ENCODE results near the gene IGLL5.

The IGLL5 gene

GRCh38 chr22:22888571-22889353 is 1.1 kb downstream of the IGLL5 start:
- no peak overlapping the region for H3K18ac ChIP-seq (ENCODE audit: low read depth in 1 of 2, low read length in 2 of 2)
- WGBS = 64% methylated on average over 13 of the region's 13 CpGs

GRCh38 chr22:22890085-22890484 is 2.5 kb downstream of the IGLL5 start:
- Histone ChIP-seq H3K4ac (ENCODE audit: low read depth in 1 of 2, low read length in 2 of 2) (no peak overlapping the region), H2BK15ac (ENCODE audit: low read depth, poor library complexity, severe bottlenecking) (no peak overlapping the region), H3K9me3 (ENCODE audit: control insufficient read depth, low read length) (no peaks in the 10 kb centered on the region), H4K91ac (ENCODE audit: low read length) (no peak overlapping the region), H3K18ac (ENCODE audit: low read depth in 1 of 2, low read length in 2 of 2) (no peak overlapping the region), H3K79me1 (replicated peaks; ENCODE audit: low read length, poor library complexity, severe bottlenecking) (no peaks in the 10 kb centered on the region), H3K4me3 (ENCODE audit: insufficient read depth in 1 of 2, low read depth in 1 of 2, low read length in 2 of 2) (no peak overlapping the region), H2AK5ac (ENCODE audit: low read length, severe bottlenecking) (no peak overlapping the region), H3K36me3 (ENCODE audit: control insufficient read depth in 1 of 2, insufficient read depth in 2 of 2, low read depth in 1 of 2, low read length in 2 of 2) (no peaks in the 10 kb centered on the region), H3K14ac (ENCODE audit: low read length in 2 of 2) (no peak overlapping the region), H2BK5ac (ENCODE audit: low read depth, low read length, poor library complexity, severe bottlenecking) (no peak overlapping the region), H2AFZ (ENCODE audit: low read depth, low read length) (no peak overlapping the region), H3K27ac (ENCODE audit: low read length, poor library complexity, severe bottlenecking) (no peak overlapping the region), H3K9ac (ENCODE audit: low read length) (no peak overlapping the region), H3K27me3 (ENCODE audit: control insufficient read depth in 1 of 2, insufficient read depth in 1 of 2, low read length in 2 of 2) (peaks cover 3 to 87% of the 10 kb centered on the region in 2 experiments), H2BK120ac (ENCODE audit: low read depth, low read length) (no peak overlapping the region), H3K4me1 (ENCODE audit: control insufficient read depth, insufficient read depth, low read depth, low read length) (no peaks in the 10 kb centered on the region), H3K4me2 (ENCODE audit: low read length, poor library complexity, severe bottlenecking) (no peak overlapping the region), H4K8ac (ENCODE audit: low read length) (no peak overlapping the region), H3K23ac (ENCODE audit: low read length in 2 of 2) (no peak overlapping the region), H2BK12ac (ENCODE audit: low read length in 2 of 2) (no peak overlapping the region)
- DNase-seq = no peak

More at GRCh38 chr22:22888571-22889353, 1.1 kb downstream of the IGLL5 start:
- no peak overlapping the region for H3K9ac ChIP-seq (ENCODE audit: low read length)
- H3K4me3 ChIP-seq (ENCODE audit: insufficient read depth in 1 of 2, low read depth in 1 of 2, low read length in 2 of 2) = no peak overlapping the region
- H3K23ac ChIP-seq (ENCODE audit: low read length in 2 of 2) = no peak overlapping the region
- no peak overlapping the region for H2BK12ac ChIP-seq (ENCODE audit: low read length in 2 of 2)
- no peak overlapping the region for H2BK5ac ChIP-seq (ENCODE audit: low read depth, low read length, poor library complexity, severe bottlenecking)
- no peak for DNase-seq
- H3K27me3 ChIP-seq (ENCODE audit: control insufficient read depth in 1 of 2, insufficient read depth in 1 of 2, low read length in 2 of 2) = peaks cover 5 to 85% of the 10 kb centered on the region in 2 experiments
- H4K91ac ChIP-seq (ENCODE audit: low read length) = no peak overlapping the region
- H2AK5ac ChIP-seq (ENCODE audit: low read length, severe bottlenecking) = no peak overlapping the region
- H2BK120ac ChIP-seq (ENCODE audit: low read depth, low read length) = no peak overlapping the region
- H3K4ac ChIP-seq (ENCODE audit: low read depth in 1 of 2, low read length in 2 of 2) = no peak overlapping the region
- no peak overlapping the region for H3K14ac ChIP-seq (ENCODE audit: low read length in 2 of 2)
- no peaks in the 10 kb centered on the region for H3K4me1 ChIP-seq (ENCODE audit: control insufficient read depth, insufficient read depth, low read depth, low read length)
- H3K27ac ChIP-seq (ENCODE audit: low read length, poor library complexity, severe bottlenecking) = no peak overlapping the region
- no peak overlapping the region for H3K4me2 ChIP-seq (ENCODE audit: low read length, poor library complexity, severe bottlenecking)
- no peaks in the 10 kb centered on the region for H3K79me1 ChIP-seq (replicated peaks; ENCODE audit: low read length, poor library complexity, severe bottlenecking)
- H2BK15ac ChIP-seq (ENCODE audit: low read depth, poor library complexity, severe bottlenecking) = no peak overlapping the region
- no peak overlapping the region for H2AFZ ChIP-seq (ENCODE audit: low read depth, low read length)
- no peaks in the 10 kb centered on the region for H3K9me3 ChIP-seq (ENCODE audit: control insufficient read depth, low read length)
- no peaks in the 10 kb centered on the region for H3K36me3 ChIP-seq (ENCODE audit: control insufficient read depth in 1 of 2, insufficient read depth in 2 of 2, low read depth in 1 of 2, low read length in 2 of 2)
- H4K8ac ChIP-seq (ENCODE audit: low read length) = no peak overlapping the region

GRCh38 chr22:22891139-22891621 is 3.6 kb downstream of the IGLL5 start:
- H2BK12ac ChIP-seq (ENCODE audit: low read length in 2 of 2) = no peak overlapping the region

GRCh38 chr22:22892096-22893052 is 4.8 kb downstream of the IGLL5 start:
- Histone ChIP-seq H3K4me2 (ENCODE audit: low read length, poor library complexity, severe bottlenecking) (no peak overlapping the region), H3K27me3 (ENCODE audit: control insufficient read depth in 1 of 2, insufficient read depth in 1 of 2, low read length in 2 of 2) (peaks cover 3 to 85% of the 10 kb centered on the region in 2 experiments), H4K91ac (ENCODE audit: low read length) (no peak overlapping the region), H3K4ac (ENCODE audit: low read depth in 1 of 2, low read length in 2 of 2) (no peak overlapping the region), H3K36me3 (ENCODE audit: control insufficient read depth in 1 of 2, insufficient read depth in 2 of 2, low read depth in 1 of 2, low read length in 2 of 2) (no peaks in the 10 kb centered on the region), H3K79me1 (replicated peaks; ENCODE audit: low read length, poor library complexity, severe bottlenecking) (no peaks in the 10 kb centered on the region), H2AK5ac (ENCODE audit: low read length, severe bottlenecking) (no peak overlapping the region), H4K8ac (ENCODE audit: low read length) (no peak overlapping the region), H2BK5ac (ENCODE audit: low read depth, low read length, poor library complexity, severe bottlenecking) (no peak overlapping the region), H3K18ac (ENCODE audit: low read depth in 1 of 2, low read length in 2 of 2) (no peak overlapping the region), H3K23ac (ENCODE audit: low read length in 2 of 2) (no peak overlapping the region), H2BK12ac (ENCODE audit: low read length in 2 of 2) (no peak overlapping the region), H3K9me3 (ENCODE audit: control insufficient read depth, low read length) (no peaks in the 10 kb centered on the region), H2AFZ (ENCODE audit: low read depth, low read length) (no peak overlapping the region), H2BK15ac (ENCODE audit: low read depth, poor library complexity, severe bottlenecking) (no peak overlapping the region), H3K9ac (ENCODE audit: low read length) (no peak overlapping the region), H3K4me3 (ENCODE audit: insufficient read depth in 1 of 2, low read depth in 1 of 2, low read length in 2 of 2) (no peak overlapping the region), H2BK120ac (ENCODE audit: low read depth, low read length) (no peak overlapping the region), H3K14ac (ENCODE audit: low read length in 2 of 2) (no peak overlapping the region), H3K27ac (ENCODE audit: low read length, poor library complexity, severe bottlenecking) (no peak overlapping the region), H3K4me1 (ENCODE audit: control insufficient read depth, insufficient read depth, low read depth, low read length) (no peaks in the 10 kb centered on the region)
- 29% methylated on average over 1 of the region's 1 CpG for WGBS
- no peak for DNase-seq

More at GRCh38 chr22:22891139-22891621, 3.6 kb downstream of the IGLL5 start:
- H4K91ac ChIP-seq (ENCODE audit: low read length) = no peak overlapping the region
- H3K4me2 ChIP-seq (ENCODE audit: low read length, poor library complexity, severe bottlenecking) = no peak overlapping the region
- H2BK120ac ChIP-seq (ENCODE audit: low read depth, low read length) = no peak overlapping the region
- no peak overlapping the region for H2AK5ac ChIP-seq (ENCODE audit: low read length, severe bottlenecking)
- no peak overlapping the region for H3K18ac ChIP-seq (ENCODE audit: low read depth in 1 of 2, low read length in 2 of 2)
- no peak overlapping the region for H4K8ac ChIP-seq (ENCODE audit: low read length)
- H2AFZ ChIP-seq (ENCODE audit: low read depth, low read length) = no peak overlapping the region
- H3K14ac ChIP-seq (ENCODE audit: low read length in 2 of 2) = no peak overlapping the region
- H3K27ac ChIP-seq (ENCODE audit: low read length, poor library complexity, severe bottlenecking) = no peak overlapping the region
- no peak overlapping the region for H3K4me3 ChIP-seq (ENCODE audit: insufficient read depth in 1 of 2, low read depth in 1 of 2, low read length in 2 of 2)
- no peak overlapping the region for H3K23ac ChIP-seq (ENCODE audit: low read length in 2 of 2)
- no peaks in the 10 kb centered on the region for H3K4me1 ChIP-seq (ENCODE audit: control insufficient read depth, insufficient read depth, low read depth, low read length)
- no peak overlapping the region for H2BK15ac ChIP-seq (ENCODE audit: low read depth, poor library complexity, severe bottlenecking)
- H3K9me3 ChIP-seq (ENCODE audit: control insufficient read depth, low read length) = no peaks in the 10 kb centered on the region
- WGBS = 94% methylated on average over 2 of the region's 3 CpGs
- no peaks in the 10 kb centered on the region for H3K36me3 ChIP-seq (ENCODE audit: control insufficient read depth in 1 of 2, insufficient read depth in 2 of 2, low read depth in 1 of 2, low read length in 2 of 2)
- H3K27me3 ChIP-seq (ENCODE audit: control insufficient read depth in 1 of 2, insufficient read depth in 1 of 2, low read length in 2 of 2) = peaks cover 0 to 86% of the 10 kb centered on the region in 2 experiments
- no peak overlapping the region for H2BK5ac ChIP-seq (ENCODE audit: low read depth, low read length, poor library complexity, severe bottlenecking)
- H3K4ac ChIP-seq (ENCODE audit: low read depth in 1 of 2, low read length in 2 of 2) = no peak overlapping the region
- H3K9ac ChIP-seq (ENCODE audit: low read length) = no peak overlapping the region
- no peaks in the 10 kb centered on the region for H3K79me1 ChIP-seq (replicated peaks; ENCODE audit: low read length, poor library complexity, severe bottlenecking)
- no peak for DNase-seq

Data from mesenchymal stem cell (in vitro differentiated cells and primary cell).